HG02759 (cell line): ENCODE results near the gene TMEM234.

Experiments used
- ATAC-seq: cut with Tn5 transposase; IDR thresholded peaks from one replicate; pipeline ENCODE4 v1.9.1; 2021; ENCODE audit warnings: mild to moderate bottlenecking, moderate library complexity; ENCODE audit not compliant: unreplicated experiment

TMEM234 gene

DNA sequence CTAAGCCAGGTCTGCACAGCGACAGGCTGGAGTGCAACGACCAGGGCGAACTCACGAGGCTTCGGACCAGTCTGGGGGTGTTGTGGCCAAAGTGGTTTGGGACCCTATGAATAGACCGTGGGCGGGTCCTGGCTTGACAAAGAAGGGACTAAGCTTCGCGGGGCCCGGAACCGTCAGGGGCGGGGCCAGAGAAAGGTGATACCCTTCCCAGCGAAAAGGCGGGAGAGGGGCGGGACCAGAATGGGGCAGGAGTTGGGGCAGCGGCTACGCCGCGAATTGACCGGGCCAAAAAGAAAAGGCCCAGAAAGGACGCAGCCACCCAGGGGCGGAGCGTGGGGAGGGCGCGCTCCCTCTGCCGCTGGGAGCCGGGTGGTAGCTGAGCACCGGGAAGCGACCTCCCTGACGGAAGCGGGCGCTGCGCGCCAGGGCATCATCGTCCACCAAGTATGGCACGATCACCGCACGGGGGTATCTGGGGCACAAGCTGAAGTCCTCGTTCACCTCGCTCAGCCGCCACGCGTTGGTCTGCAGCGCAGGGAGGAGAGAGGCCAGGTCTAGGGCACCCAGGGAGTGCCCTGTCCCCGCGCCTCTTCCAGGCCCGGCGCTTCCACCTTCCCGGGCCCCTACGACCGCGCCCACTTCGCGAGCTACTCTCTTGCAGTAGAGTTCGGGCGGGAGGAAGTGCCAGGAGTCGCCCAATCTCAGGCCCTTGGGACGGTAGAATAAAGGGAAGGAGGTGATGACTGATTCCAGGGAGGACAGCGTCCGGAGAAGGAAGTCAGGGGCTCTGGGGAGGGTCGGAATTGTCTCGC lies 18.2 kb upstream of the TMEM234 start:
- ATAC-seq = peak; percentile 35

DNA sequence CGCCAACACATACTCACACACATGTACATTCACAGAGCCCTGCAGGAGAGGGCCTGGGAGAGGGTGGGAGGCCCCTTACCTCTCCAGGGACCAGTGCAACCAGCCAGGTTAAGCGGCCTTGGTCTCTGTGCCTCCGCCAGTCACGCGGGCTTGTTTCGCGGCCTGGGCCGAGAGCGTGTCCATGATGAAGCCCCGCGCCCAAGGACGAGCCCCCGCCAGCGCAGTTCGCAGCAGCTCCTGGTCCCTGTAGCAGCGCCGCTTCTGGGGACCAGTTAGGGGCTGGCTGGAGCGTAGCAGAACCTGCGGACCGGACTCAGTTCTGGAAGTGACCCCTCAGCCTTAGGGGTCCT lies 17.6 kb upstream of the TMEM234 start:
- no peak for ATAC-seq

DNA sequence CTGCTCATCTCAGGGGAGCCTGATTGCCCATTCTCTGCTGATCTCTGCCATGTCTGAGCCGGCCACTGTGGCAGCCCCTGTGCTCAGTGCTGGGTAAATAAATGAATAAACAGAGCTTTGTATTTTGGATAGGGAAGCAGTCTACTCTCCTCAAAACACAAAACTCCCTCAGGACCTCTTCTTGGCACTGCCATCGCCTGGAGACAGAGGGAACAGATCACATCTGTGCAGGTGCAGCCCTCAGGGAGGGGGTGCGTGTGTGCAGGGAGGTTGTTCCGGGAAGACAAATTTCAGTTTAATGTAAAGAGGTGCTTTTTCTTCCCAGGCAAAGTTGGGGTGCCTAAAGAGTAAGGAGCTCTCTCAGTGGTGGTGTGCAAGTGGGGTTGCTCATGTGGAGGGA lies 17.2 kb upstream of the TMEM234 start:
- ATAC-seq = no peak

DNA sequence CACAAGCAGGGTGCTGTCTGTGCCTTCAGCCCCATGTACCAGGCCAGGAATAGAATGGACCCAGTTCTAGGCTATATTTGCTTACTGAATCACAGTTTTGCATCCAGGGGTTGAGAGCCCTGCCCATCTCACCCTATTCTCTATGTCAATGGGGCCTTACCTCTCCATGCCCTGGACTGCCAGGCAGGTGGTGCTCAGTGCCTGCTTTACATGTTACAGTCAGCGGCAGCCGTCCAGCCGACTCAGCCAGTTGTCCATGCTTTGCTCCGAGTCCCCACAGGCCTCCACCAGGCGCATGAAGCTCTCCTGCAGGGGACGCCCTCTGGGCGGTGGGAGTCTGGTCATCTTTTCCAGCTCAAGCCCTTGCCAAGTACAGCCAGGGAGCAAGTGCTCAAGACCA lies 12.6 kb upstream of the TMEM234 start:
- no peak for ATAC-seq

DNA sequence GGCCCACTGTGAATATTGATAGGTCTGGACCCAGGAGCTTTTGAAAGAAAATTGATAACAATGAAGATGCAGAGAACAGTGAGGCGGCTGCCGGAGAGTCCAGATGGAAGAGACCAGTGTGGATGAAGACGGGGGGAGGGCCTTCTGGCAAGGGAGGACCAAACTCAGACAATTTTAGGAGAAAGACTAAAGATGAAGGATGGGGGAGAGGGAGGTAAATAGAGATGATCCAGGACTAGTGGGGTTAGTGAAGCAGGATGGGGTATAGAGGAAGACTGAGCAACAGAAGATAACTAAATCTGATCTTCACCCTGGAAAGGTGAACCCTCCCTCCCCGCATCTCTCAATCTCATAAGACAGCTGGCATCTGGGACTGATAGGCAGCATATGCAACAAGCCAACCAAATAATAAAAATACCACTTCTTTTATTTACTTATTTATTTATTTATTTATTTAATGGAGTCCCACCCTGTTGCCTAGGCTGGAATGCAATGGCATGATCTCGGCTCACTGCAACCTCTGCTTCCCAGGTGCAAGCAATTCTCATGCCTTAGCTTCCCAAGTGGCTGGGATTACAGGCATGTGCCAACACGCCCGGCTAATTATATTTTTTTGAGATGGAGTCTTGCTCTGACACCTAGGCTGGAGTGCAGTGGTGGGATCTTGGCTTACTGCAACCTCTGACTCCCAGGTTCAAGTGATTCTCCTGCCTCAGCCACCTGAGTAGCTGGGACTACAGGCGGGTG lies 10.6 kb upstream of the TMEM234 start:
- no peak for ATAC-seq

DNA sequence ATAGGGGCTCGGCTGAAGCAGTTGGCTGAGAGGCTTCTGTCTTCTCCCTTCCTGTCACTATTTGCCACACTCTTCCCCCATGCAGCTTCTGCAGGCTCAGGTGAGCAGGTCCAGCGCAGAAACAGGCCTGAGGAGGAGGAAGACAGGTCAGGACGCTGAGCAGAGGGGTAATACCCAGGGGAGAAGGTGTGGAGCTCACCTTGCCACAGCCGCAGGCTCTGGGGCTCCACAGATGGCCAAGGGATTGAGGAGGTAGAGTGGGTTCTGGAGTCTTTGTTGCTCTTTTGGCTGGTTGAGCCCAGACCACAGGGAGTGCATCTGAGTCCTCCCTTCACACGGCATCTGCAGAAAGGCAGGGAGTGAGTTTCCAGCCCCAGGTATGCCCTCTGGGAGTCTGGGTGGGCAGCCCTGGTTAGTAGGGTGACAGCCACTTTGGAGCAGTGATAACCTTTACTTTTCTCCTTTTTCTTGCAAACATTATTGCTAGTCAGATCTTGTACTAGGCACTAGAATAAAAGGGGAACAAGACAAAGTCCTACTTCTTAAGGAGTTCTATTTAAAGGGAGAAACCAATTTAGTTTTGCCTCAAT lies 9.8 kb upstream of the TMEM234 start:
- no peak for ATAC-seq

DNA sequence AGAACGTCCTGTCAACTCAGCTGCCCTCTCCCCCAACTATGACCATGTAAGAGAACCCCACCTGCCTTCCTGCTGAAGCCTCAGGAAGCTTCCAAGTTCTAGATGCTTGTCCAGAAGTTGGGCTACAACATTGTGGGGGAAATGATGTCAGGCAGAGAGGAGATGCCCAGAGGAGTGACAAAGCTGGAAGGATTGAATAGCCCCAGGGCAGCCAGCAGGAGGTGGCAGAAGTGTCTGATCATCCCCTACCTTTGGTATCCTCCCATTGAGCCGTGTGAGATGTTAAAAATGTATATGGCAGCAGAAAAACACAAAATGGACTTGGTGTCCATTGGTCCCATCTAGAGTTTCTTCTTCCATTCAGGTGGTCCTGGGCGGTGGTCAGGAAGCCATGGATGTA lies 6.6 kb upstream of the TMEM234 start:
- no peak for ATAC-seq

DNA sequence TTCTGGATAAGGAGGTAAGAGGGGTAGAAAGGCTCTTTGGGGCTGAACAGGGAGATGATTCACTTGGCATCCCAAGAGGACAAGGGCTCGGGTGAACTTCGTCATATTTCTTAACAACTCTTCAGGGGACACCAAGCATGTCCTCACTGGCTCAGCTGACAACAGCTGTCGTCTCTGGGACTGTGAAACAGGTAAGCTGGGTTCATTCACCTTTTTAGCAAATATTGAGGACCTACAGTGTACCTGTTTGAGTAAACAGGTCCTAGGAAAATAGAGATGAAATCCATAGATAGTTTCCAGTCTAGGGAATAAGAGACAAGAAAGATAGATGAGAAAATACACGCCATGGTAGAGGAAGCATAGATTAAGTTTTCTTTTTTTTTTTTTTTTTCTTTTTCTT lies 2.1 kb upstream of the TMEM234 start:
- no peak for ATAC-seq

DNA sequence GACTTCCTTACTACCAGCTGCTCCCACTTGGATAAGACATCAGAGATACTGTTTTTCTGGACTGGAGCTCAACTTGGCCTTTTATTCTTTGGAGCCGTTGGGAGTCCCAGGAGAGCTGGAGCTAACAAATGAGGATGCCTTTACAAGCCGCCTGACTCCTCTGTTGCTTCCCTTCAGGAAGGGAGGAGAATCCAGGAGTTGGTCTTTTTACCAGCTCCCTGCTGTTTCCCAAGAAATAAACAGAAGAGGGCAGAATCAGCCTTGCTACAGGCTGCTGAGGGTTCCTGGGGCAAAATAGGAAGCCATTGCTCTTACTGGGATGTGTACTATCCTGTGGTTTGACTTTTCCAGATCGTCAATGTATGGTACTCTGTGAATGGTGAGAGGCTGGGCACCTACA lies 1.5 kb upstream of the TMEM234 start:
- ATAC-seq = no peak

DNA sequence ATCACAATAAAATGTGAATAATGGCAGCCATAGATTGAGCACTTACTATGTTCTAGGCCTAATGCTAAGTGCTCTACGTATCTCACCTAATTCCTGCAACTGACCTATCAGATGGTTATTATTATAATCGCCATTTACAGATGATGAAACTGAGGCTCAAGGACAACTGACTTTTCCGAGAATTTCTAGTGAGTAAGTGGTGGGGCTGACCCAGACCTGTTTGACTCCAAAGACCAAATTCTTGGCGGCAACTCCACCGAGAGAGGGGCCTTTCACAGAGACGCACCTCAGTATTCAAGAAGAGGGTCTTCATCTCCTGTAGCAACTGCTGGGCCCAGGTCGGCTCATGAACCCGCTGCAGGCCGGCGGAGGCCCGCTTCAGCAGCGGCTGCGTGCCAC lies 573 bp downstream of the TMEM234 start:
- no peak for ATAC-seq

DNA sequence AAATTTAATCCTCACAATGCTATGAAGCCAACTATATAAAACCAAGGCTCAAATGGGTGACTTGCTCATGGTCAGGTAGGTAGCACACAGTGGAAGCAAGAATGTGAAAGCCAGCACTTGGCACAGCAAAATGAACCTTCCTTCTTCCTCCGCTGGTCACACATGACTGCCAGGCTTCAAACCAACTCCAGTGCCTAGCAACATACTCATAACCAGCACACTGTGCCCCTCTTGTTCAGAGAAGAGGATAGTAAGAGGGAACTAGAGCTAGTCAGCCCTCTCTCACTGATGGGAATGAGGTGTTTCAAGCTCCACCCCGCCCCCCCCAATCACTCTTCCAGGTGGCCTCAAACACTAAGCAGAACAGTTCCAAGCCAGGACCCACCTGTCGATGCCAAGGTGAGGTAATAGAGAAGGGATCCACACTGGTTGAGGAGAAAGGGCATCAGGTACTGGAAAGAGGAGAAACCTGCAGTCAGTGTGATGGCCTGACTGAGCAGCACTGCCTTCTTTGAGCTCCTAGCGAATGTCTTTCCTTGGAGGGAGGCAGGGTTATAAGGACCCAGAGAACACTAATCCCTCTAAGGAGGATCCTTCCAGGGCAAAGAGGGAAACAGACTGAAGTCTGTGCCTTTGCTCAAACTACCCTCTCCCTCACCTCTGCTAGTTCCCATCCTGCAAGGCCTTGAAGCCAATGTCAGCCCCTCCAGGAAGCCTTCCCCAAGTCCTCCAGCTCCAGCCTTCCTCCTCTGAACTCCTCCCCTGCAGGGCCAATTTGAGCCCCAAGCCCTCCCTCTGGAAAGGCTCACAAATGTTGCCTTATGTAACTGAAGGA lies 1.2 kb downstream of the TMEM234 start:
- no peak for ATAC-seq

DNA sequence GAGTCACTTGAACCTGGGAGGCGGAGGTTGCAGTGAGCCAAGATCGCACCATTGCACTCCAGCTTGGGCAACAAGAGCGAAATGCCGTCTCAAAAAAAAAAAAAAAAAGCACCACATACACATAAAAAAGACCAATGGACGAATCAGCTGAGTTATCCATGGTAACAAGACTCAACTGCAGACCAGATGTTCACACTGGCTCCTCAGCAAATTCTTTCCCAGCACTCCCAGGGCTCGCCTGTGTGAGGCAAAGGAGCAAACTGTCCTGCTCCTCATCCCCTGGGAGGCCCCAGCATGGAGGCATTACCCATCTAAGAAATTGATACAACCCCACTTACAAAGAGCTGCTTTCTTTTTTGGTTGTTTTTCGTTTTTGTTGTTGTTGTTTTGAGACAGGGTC lies 3.1 kb downstream of the TMEM234 start:
- no peak for ATAC-seq

DNA sequence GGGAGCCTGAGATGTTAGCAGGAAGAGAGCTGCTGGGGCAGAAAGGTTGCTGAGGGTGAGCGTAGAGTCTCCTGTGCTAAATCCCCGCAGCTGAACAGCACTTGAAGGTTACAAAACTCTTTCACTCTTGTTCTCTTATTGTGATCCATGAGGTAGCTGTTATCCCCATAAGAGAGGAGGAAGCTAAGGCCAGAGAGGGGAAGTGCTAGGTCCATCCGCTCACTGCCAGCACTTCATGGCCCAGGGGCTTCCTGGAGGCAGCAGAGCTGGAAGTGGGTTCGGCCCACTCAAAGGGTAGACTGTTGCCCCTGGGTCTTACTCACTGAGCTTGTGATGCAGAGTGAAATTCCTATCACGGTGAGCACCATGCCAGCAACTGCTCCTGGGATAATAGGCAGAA lies 5.6 kb downstream of the TMEM234 start:
- ATAC-seq = no peak

DNA sequence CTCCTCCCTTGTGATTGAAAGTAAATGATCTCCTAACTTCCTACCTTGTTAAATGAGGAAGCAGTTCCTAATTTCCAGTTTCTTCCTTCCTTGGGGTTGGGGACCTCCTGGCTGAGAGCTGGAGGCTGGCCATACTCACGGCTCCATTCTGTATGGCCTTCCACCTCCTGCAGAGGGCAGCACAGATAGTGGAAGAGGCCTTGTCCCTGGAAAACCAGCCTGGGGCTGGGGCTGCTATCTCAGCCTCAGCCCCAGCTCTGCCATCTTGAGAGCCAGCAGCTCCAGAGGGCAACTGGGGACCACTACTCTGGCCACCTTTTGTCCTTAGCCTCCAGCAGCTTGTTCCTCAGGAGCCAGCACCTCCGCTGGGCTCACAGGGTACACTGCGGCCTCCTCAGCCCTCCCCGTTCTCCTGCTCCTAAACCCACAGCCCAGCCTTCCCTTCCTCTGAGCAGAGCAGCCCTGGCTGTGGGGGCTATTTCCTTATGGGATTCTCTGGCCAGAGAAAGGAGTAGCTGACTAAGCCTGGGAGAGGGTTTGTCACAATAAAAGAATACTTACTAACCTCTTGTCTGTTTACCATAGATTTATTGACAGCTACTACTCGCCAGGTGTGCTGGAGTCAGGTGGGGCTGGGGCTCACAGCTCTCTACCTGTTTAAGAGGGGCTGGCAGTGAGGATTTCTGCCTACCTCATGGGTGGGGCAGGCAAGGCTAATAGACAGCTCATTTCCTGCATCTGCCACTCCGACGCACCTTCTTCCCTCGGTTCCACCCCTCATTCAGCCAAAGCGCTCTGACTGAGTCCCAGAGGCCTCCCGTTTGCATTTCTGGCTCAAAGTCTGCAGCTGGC lies 6.3 kb downstream of the TMEM234 start:
- ATAC-seq = peak; percentile 39

DNA sequence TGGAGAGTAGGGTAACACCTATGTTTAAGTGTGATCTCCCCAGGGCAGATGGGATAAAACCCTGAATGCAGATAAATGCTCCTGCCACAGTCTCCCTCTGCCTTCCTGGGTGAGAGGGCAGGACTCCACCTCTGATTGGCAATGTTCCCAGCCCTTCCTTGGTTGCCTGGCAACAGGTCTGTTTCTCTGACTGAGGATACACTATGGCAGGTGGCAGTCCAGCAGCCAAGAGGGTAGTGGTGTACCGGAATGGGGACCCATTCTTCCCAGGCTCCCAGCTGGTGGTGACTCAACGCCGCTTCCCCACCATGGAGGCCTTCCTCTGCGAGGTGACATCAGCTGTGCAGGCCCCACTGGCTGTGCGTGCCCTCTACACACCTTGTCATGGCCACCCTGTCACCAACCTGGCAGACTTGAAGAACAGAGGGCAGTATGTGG lies 13.2 kb downstream of the TMEM234 start, which contains the start of gene DCDC2B:
TSS of gene DCDC2B (plus strand) at position 199 of the 438 bp plus-strand sequence. CDS start at position 204, 5 bp downstream.
- no peak for ATAC-seq

DNA sequence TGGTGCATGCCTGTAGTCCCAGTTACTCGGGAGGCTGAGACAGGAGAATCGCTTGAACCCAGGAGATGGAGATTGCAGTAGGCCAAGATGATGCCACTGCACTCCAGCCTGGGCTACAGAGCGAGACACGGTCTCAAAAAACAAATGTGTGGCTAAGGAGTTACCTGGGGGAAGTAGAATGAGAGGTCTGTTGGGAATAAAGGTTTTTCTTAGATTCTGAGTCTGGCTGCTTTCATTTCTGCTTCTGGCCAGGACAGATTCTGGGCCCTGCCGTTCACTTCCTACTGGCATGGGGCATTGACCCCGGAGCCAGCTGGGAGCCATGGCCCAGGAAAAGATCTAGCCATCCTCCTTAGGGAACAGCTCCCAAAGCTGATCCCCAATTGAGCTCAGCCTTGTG lies 13.7 kb downstream of the TMEM234 start:
- ATAC-seq = no peak

DNA sequence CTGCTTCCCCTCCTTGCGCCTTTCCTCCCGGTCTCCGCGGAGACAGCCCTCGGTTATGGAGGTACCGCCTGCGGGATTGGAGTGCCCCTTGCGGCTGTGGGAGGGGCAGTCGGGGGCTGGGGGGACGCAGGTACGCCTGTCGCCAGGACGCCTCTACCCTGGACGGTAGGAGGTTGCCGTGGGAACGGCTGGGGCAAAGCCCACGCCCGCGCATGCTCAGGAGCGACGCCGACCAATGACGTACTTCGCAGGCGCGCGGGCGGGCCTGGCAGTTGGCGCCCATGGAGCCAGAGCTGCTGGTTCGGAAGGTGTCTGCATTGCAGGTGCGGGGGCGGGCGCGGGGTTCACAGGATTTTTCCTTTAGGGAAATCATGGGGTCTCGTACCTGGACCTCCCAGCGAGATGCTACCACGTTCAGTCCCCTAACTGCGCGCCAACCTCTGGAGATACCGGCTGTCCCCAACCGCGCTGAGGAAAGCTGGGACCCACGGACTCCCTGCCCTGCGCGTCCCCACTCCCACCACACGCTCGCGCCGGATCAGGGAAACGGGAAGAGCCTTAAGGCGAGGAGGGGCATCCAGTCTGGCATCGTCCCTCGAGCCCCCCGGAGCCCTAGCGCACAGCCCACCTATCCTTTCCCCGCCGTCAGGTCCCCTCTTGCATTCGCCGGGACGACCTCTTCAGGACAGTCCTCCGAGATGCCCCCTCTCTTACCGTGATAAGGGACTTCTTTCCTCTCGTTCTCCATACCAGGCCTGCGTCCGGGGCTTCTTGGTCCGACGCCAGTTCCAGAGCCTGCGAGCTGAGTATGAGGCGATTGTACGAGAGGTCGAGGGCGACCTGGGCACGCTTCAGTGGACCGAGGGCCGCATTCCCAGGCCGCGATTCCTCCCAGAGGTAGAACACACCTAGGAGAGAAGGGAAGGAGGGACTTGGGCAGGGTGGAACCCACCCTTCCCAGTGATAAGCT lies 16.5 kb downstream of the TMEM234 start, which contains the start of gene IQCC:
TSS of gene IQCC (plus strand) at position 271 of the 970 bp plus-strand sequence. CDS start at position 282, 11 bp downstream.
- ATAC-seq = peak; percentile 65

DNA sequence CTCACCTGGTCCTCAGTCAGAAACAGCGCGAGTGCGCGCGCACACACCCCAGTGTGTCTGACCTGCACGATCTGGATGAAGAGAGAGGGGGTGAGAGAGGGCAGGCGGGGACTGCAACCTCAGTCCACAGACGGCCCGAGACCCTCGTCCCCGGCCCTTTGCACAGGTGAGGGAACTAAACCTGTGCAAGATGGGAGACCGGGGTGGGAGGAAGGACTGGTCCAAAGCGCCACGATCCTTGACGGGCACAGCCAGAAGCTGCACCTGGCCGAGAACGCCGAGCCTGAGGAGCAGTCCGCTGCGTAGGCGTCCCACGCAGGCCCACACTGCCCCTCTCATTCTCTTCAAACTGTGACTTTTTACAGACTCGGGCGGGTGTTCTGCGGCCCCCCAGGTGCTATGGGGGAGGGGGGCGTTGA lies 17.2 kb downstream of the TMEM234 start:
- no peak for ATAC-seq
